Transverse colon (tissue), 4 donors: ENCODE measurements around the gene CXCR4.

Source experiments
- CTCF ChIP-seq, 5 experiments: fragments of 200-600 bp in 3 of 5; fragments of 450-650 bp in 2 of 5; sonication (generic) in 3 of 5; IDR thresholded peaks; 1 replicate in 2 of 5; 2 replicates in 3 of 5; pipeline ENCODE4 v1.5.1; 2016 to 2017; ENCODE audit warnings: antibody characterized with exemption in 5 of 5, inconsistent platforms in 3 of 5, mild to moderate bottlenecking in 2 of 5, moderate library complexity in 1 of 5
- EP300 ChIP-seq: sonication (generic); formaldehyde crosslinking; IDR thresholded peaks from one replicate; pipeline ENCODE4 v1.6.1; 2017; ENCODE audit warnings: antibody characterized with exemption, low read depth
- POLR2A ChIP-seq: fragments of 450-650 bp; IDR thresholded peaks from one replicate; pipeline ENCODE4 v1.6.1; 2016; ENCODE audit warnings: antibody characterized with exemption, mild to moderate bottlenecking, moderate library complexity
- POLR2AphosphoS5 ChIP-seq, 3 donors: sonication (generic); formaldehyde crosslinking; IDR thresholded peaks; one replicate each; pipeline ENCODE4 v1.6.1; 2016; ENCODE audit warnings: antibody characterized with exemption in 3 of 3

- TF ChIP-seq POLR2AphosphoS5 (IDR thresholded peaks at IDR 0.05), result no peak
- TF ChIP-seq CTCF (IDR thresholded peaks at IDR 0.05), result no peak
- TF ChIP-seq POLR2A, result no peak
- TF ChIP-seq EP300, result no peak
Measured at GRCh38 chr2:136075476-136075875, 42.5 kb downstream of the CXCR4 start.
